NCI-H1092 (cell line): ENCODE measurements around the gene PATL1.
"Not testable (repeated sequence)": the region's sequence is repeated elsewhere in the genome, so short reads cannot be mapped to it uniquely, and the experiment has no call there.

Experiments
- DNase-seq: peaks from one replicate; lab custom pipeline; 2025; lab: John Stamatoyannopoulos, UW

Gene PATL1

DNA sequence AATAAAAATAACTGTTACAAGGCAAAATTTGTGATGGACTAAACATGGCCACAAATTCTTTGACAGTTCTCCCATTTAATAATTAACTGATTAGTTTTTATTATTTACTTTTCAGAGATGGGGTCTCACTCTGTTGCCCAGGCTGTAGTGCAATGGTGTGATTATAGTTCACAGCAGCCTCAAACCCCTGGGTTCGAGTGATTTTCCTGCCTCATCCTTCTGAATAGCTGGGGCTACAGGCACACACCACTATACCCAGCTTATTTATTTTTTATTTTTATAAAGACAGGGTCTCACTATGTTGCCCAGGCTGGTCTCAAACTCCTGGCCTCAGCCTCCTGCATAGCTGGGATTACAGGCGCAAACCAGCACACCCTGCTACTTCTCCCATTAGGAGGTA lies 4.5 kb upstream of the PATL1 start:
- DNase-seq = no peak

DNA sequence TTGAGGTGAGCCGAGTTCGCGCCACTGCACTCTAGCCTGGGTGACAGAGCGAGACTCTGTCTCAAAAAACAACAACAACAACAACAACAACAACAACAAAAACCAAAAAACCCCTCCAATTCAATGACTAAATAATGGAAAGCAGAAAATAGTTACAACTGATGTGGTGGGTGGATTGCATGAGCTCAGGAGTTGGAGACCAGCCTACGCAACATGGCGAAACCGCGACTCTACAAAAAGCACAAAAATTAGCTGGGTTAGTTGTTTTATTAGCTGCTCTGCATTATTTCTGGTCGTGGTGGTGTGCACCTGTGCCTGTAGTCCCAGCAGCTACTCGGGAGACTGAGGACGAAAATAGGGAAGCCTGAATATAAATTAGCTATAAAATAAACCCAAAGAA lies 2.6 kb upstream of the PATL1 start:
- no peak for DNase-seq

DNA sequence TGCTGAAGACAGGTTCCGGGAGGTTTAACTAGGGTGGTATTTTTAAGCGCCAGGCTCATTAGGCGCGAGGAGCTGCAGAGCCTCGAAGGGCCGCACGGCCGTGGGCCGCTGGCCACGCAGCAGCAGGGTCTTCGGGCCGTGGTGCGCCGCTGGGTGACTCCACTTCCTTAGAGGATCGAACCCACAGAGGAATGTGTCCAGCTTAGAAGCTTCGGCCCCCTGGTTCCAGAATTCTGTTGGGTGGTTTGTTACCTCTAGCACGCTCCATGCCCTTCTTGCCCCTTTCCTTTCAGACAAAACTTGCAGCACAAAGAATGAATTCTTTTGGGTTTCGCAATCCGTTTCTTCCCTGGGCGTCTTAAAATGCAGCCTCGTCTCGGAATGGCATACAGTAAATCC lies 773 bp upstream of the PATL1 start:
- DNase-seq = no peak

DNA sequence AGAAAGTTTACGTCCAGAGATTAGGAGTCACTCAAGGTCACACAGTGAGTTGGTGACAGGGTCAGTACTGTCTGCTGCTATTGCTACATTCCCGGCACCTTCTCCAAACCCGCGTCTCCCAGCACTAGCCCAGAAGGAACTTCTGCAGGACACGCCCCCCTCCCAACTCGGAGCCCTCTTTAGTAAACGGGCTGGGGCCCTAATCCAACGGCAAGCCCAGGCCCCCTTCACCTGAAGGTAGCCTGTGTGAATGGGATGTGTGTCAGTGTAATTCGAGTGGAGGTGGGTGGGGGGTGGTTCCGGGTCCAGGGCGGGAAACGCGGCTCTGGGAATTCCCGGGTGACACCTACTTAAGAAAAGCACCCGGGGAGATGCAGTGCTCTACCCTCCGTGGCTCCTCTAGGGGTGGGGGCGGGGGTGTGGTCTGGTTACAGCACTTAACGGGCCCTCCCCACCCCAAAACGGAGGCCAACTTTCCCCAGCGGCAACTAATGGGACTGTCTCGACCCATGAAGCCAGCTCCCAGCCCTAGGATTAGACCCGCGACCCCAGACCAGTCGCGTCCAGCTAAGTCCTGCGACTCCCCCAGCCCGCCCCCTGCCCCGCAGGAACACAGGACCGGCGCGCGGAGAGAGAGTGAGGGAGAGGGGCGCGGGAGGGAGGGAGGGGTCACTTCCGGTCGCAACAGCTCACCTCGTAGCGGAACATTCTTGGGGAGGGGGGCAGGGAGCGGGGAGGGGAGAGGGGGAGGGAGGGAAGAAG lies 468 bp downstream of the PATL1 start:
- no peak for DNase-seq

DNA sequence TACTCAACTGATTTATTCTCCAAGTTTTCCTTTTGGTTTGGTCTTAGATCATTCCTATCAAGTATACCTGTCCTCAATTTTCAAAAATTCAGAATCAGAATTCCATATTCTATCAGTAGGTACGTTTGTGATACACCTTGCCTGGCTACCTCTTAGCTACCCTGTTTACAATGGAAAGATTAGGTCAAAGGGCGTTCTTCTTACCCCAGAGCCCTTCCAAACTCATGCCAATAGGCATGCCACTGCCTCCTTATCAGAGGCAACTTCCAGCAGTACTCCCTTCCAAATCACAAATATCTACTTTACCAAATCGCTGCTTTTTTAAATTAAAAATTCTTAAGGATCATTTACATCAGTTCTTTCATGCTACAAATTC lies 1.0 kb downstream of the PATL1 start:
- DNase-seq = no peak

DNA sequence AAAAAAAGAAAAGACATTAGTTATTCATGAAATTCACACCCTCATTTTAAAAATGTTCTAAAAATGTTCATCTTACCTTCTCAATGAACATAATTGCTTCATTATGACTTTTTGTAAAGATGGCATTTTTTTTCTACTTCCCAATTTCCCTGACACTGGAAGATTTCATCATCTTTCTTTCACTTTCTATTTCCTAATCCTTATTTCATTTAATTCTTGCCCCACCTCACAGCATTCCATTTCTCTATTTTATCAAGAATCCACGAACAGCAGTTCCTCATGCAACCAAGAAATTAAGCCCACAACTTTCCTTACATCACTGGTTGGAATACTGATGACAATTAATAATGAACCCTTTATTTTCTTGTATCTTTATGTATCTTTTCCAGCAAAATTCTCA lies 1.9 kb downstream of the PATL1 start:
- DNase-seq = no peak

DNA sequence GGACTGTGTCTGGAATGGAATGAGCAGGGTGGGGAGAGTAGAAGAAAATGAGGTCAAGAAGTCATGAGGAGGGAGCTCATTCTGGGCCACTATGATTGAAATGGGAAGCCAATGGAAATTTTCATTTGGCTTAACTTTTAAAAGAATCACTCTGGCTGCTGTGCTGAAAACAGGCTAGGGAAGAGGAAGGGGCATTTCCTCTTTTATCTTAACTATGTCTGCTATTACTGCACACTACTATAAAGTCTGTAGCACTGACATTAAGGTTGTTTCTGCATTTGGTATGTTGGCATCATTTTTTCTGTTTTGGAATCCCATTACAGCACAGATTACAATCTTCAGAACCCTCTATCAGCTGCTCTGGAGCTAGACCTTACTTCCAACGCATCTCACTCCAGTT lies 8.2 kb downstream of the PATL1 start:
- DNase-seq = no peak

DNA sequence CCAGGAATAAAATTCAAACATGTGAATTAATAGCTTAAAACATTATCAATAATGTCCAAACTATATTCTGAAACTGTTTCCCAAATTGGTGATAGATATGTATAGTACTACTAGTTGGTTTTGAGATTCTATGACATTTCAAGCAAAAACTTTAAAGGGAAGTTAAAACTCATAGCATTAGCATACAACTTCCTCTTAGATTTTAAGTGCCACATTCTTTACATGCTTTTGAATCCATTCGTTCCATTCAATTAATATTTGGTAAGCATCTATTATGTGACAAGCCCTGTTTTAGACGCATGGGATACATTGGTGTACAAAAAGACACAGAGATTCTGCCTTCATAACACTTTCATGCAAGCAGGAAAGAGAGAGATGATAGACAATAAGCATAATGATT lies 8.9 kb downstream of the PATL1 start:
- no peak for DNase-seq

DNA sequence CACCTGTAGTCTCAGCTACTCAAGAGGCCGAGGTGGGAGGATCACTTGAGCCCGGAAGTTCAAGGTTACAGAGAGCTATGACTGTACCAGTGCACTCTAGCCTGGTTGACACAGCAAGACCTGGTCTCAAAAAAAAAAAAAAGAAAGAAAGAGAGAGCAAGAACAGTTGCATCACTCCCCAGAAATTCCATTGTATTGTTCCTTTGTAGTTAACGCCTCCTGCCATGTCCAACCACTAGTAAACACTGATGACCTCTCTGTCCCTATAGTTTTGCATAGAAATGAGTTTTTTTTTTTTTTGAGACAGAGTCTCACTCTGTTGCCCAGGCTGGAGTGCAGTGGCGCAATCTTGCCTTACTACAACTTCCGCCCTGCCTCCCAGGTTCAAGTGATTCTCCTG lies 10.8 kb downstream of the PATL1 start:
- DNase-seq = no peak

DNA sequence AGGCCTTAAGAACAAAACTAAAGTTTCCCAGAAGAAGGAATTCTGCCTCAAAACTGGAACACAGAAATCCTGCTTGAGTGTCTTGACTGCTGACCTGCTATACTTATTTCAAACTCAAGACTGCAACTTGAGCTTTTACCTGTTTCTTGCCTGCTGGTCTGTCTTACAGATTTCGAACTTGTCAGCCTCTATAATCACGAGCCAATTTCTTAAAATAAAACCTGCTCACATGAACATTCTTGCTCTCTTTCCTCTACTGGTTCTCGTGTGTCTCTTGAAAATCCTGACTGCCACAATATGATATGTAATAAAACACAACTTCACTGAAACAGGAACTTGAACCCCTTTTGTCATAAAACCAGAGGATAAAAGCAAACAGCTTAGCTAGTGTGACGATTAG lies 13.9 kb downstream of the PATL1 start:
- no peak for DNase-seq

DNA sequence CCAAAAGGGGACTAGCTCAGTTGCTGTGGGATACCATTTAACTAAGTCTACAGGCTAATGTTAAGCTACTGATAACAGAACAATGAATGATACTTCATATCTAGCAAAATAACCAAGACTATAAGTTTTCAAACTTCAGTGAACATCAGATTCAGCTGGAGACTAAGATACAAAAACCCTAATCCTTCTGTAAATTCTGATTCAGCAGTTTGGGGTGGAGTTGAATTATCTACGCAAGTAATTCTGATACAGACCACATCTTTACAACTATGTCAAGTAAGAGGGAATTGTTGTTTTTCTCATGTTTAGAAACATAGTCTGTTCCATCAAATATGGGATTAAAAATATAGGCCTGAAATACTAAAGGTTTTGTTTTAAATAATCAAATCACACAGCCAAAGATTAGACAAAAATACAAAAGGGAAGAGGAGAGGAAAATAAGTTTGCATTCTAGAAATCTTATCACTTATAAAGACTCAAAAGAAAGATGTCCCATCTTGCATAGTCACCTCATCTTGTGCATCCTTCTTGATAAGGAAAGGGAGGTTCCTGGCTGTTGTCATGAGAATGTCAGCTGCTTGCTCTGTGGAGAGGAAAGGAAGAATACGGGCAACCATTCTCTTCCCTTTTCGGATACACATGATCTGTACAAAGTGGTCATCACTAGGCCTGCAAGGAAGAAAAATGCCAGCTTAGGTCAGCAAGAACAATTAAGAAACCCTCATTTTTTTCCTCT lies 21.4 kb downstream of the PATL1 start:
- DNase-seq = no peak

DNA sequence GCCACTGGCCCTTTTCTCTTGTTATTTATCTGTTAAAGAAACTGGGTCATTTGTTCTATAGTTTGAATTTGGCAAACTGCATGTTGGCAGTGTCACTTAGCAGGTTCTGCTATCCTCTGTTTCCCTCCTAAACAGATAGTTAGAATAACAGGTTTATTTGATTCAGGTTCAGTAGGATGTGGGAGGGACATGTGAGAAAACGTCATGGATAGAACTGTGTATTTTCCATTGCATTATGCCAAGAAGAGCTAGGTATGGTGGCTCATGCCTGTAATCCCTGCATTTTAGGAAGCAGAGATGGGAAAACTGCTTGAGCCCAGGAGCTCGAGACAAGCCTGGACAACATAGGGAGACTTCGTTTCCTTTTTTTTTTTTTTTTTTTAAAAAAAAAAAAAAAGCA lies 24.3 kb downstream of the PATL1 start:
- no peak for DNase-seq

DNA sequence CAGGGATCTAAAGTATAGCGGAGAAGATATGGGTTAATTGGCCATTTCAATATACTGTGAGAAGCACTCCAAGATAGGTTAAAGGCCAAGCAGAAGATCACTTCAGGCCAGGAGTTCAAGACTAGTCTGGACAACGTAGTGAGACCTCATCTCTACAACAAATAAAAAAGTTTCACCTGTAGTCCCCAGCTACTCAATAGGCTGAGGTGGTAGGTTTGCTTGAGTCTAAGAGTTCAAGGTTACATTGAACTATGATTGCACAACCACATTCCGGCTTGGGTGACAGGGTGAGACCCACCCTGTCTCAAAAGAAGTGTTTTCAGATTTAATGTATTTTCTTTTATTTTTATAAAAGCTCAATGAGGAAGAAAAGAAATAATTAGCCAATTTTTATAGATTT lies 25.4 kb downstream of the PATL1 start:
- no peak for DNase-seq

DNA sequence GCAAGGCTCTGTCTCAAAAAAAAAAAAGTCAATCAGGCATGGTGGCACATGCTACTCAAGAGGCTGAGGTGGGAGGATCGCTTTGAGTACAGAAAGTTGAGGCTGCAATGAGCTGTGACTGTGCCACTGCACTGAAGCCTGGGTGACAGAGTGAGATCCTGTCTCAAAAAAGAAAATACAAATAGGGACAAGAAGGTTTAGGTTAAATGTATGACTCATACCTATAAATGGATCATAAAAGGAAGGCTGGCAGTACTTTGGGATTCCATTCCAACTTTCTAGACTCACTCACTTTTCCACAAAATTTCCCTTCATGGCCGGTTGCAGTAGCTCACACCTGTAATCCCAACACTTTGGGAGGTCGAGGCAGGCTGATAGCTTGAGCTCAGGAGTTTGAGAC lies 27.7 kb downstream of the PATL1 start:
- no peak for DNase-seq

DNA sequence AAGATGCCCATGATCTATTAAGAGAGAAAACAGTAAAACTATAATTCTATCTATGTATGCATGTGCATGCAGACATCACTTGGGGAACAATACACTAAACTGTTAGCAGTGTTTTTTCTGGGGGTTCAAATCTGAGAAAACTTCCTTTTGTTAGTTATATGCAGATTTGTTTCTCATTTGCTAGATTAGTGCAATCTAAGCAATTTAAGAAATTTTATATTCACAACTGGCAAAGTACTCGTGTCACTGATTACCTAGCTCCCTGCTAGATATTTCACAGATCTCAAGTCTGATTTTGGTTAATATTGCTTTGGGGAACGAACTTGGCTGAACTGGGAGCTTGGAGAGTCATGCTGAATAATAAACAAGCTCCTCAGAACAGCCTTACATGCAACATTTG lies 38.3 kb downstream of the PATL1 start:
- DNase-seq = no peak

DNA sequence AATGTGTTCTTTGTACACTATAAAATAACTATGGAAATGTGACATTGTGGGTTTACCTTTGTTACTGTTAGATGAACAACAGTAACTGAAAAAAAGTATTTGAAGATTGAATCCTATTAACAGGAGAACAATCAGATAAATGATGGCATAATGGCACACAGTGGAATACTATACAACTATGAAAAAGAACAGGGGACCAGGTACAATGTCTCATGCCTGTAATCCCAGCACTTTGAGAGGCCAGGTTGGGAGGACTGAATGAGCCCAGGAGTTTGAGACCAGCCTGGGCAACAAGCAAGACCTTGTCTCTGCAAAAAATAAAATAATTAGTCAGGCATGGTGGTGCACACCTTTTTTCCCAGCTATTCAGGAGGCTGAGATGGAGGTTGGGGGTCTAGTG lies 38.8 kb downstream of the PATL1 start:
- DNase-seq = no peak

DNA sequence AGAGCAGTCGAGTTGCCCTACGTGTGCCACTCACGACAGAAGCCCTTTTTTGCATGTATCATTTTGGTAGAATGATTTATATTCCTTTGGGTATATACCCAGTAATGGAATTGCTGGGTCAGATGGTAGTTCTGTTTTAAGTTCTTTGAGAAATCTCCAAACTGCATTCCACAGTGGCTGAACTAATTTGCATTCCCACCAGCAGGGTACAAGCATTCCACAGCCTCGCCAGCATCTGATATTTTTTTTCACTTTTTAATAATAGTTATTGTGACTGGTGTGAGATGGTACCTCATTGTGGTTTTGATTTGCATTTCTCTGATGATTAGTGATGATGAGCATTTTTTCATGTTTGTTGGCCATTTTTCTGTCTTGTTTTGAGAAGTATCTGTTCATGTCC lies 41.9 kb downstream of the PATL1 start:
- DNase-seq = not testable (repeated sequence)

DNA sequence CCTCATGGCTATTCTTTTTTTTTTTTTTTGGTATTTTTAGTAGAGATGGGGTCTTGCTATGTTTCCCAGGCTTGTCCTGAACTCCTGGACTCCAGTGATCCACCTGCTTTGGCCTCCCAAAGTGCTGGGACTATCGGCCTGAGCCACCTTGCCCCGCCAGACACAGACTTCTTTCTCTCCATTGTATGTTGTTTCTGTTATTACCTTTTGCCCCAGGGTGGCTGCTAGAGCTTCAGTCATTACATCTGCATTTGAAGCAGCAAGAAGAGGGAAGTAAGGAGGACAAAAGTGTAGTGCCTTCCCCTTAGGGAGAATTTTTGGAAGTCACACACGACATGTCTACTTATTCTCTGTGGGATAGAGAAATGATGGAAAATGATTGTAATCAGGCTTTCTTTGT lies 43.1 kb downstream of the PATL1 start:
- no peak for DNase-seq

DNA sequence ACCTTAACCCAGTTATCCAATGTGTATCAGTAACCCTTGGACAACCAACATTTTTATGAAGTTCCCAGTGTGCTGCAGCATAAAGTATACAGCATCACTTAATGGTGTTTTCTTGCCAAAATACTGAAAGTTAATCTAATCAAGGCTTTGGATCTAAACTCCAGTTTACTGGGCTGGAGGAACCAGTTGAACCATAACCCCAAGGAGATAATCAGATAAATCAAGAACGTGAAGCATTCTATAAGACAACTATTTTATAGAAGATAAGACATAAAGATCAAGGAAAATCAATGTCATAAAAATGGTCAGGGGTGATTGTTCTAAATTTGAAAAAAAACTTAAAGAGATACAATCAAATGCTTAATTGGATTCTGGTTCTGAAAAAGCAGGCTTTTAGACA lies 51.0 kb downstream of the PATL1 start:
- no peak for DNase-seq

DNA sequence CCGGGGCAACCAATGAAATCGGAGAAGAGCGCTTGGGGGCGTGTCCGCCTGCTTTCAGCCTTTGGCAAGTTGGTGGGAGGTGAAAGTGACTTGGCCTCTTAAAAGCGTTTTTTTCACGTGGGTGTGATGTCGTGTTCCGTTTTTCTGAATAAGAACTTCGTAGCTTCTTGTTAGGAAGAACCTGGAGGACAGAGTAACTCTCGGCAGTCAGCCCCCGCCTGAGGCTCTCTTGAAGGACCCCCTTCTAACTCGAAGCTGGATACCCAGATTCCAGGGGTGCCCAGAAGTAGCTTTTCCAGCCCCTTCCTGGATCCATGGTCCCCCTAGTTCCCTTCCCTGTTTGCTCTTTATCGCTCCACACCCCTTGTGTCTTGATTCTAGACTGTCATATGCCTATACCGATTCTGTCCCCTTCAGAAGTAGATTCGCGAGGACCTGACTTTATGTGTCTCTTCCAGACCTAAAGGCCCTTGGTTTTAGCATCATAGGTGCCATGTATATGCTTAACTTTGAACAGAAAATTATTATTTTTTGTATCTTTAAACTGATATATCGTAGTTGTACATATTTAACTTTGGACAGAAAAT lies 52.3 kb downstream of the PATL1 start:
- DNase-seq = no peak

DNA sequence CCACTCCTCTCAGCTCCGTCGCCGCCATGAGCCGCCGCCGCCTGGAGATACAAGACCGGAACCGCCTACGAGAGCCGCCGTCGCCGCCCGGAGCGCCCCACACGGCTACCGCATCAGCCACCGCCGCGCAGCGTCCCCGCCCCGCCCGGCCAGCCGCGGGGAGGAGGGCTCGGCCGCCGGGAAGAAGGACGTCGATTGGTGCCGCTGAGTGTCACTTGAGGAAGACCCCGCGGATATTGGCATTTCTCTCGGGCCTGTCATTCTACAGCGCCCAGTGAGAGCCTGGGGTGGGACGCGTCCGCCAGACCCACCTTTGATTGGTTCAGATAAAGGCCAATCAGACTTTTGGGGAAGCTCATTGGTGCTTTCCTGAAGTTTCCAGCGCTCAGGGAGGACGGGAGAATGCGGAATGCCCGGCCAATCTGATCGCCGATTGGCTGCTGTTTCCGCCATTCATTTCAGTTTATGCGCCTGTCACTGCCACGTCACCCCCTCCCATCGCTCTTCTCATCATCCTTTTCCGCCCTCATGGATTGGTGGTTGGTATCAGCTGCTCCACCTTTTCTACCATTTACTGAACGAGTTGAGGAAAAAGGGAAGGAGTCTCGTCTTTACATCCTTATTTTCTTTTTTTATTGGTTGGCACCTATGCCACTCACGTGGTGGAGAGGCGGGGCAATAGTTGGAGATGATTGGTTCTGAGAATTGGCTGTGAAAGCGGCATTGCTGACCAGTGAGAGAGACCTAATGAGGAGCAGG lies 53.0 kb downstream of the PATL1 start, which contains the start of gene OSBP:
OSBP (minus strand) TSS at position 138 of the 759 bp plus-strand sequence; CDS start at position 28, 110 bp downstream.
- DNase-seq = peak; percentile 100

DNA sequence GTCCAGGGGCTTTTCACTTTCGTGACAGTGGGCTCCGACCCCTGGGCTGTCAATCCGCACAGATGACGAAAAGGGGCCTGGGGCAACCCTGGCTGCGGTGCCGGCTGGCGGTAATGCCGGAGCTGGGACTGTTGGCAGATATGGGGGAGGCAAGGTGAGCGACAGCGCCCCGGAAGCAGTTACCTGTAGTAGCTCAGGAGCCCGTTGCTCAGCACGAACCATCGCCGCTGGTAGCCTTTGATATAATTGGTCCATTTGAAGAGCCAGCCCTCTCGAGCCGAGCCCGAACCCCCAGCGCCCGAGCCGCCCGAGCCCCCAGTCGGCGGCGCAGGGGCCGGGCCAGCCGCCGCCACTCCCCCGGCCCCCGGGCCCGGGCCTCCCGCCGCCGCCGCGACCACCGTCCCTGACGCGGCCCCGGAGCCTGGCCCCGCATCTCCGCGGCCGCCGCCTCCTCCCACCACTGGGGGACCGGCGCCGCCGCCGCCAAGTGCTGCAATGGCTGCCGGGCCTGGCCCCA lies 53.7 kb downstream of the PATL1 start:
- peak; percentile 40 for DNase-seq
